Activated effector memory CD4-positive, alpha-beta T cell treated with anti-CD3 and anti-CD28 coated beads, Interleukin-2, amount 50 U/mL, for 16 hours (primary cell): ENCODE measurements around the gene ABCA3.
"Not testable (repeated sequence)": the region's sequence is repeated elsewhere in the genome, so short reads cannot be mapped to it uniquely, and the experiment has no call there.

ENCODE experiments used
- DNase-seq: peaks from one replicate; pipeline ENCODE4 v3.0.0-alpha.2; 2020

ABCA3 gene

GRCh38 chr16:2251296-2252111 is 89.0 kb downstream of the ABCA3 start, which contains the start of gene ECI1:
Gene ECI1, minus strand, starts transcription at chr16:2251587. Its CDS starts 21 bp downstream, at chr16:2251566.
- DNase-seq: peak; percentile 93

- peak; percentile 83 for DNase-seq
Measured at GRCh38 chr16:2250652-2251295, 89.8 kb downstream of the ABCA3 start.

- DNase-seq: no peak
Measured at GRCh38 chr16:2246301-2246885, 94.1 kb downstream of the ABCA3 start.

- DNase-seq: no peak
Measured at GRCh38 chr16:2244926-2245795, 95.4 kb downstream of the ABCA3 start.

GRCh38 chr16:2244301-2244700 is 96.2 kb downstream of the ABCA3 start:
- DNase-seq: no peak

- DNase-seq: no peak
Measured at GRCh38 chr16:2243781-2244180, 96.7 kb downstream of the ABCA3 start.

GRCh38 chr16:2243031-2243528 is 97.4 kb downstream of the ABCA3 start:
- no peak for DNase-seq

GRCh38 chr16:2242598-2242997 is 97.9 kb downstream of the ABCA3 start:
- DNase-seq: no peak

GRCh38 chr16:2240331-2240730 is 100.2 kb downstream of the ABCA3 start:
- not testable (repeated sequence) for DNase-seq

GRCh38 chr16:2238838-2239675 is 101.5 kb downstream of the ABCA3 start:
- DNase-seq: no peak

GRCh38 chr16:2238150-2238837 is 102.2 kb downstream of the ABCA3 start:
- DNase-seq: no peak

GRCh38 chr16:2237493-2238149 is 102.9 kb downstream of the ABCA3 start:
- no peak for DNase-seq

GRCh38 chr16:2237102-2237482 is 103.4 kb downstream of the ABCA3 start:
- no peak for DNase-seq

GRCh38 chr16:2236337-2237101 is 104.0 kb downstream of the ABCA3 start, which contains the start of gene DNASE1L2:
Gene DNASE1L2, plus strand, starts transcription at chr16:2236444. Its CDS starts 373 bp downstream, at chr16:2236817.
- DNase-seq: no peak

- no peak for DNase-seq
Measured at GRCh38 chr16:2235695-2236336, 104.7 kb downstream of the ABCA3 start.

GRCh38 chr16:2235234-2235651 is 105.3 kb downstream of the ABCA3 start:
- DNase-seq: no peak

GRCh38 chr16:2234813-2235170 is 105.7 kb downstream of the ABCA3 start:
- no peak for DNase-seq

- DNase-seq: no peak
Measured at GRCh38 chr16:2233872-2234812, 106.4 kb downstream of the ABCA3 start.
